Loucy (cell line): Measurements from ENCODE around the gene KLC1.

Experiments used
- H2AFZ ChIP-seq: fragments of 200-600 bp; sonication (generic); 2 replicates; pipeline ENCODE4 v1.6.0; 2016; ENCODE audit warnings: antibody characterized with exemption, mild to moderate bottlenecking, low read length, moderate library complexity
- H3F3A ChIP-seq: fragments of 200-600 bp; 2 replicates; pipeline ENCODE4 v1.6.0; 2016; ENCODE audit warnings: antibody characterized with exemption, low read depth, mild to moderate bottlenecking
- H3K27me3 ChIP-seq: fragments of 200-600 bp; sonication (generic); 2 replicates; pipeline ENCODE4 v1.6.1; 2014; ENCODE audit warnings: low read length, mild to moderate bottlenecking; ENCODE audit not compliant: insufficient read depth, poor library complexity, severe bottlenecking
- H3K36me3 ChIP-seq: fragments of 200-600 bp; sonication (generic); 2 replicates; pipeline ENCODE4 v1.6.1; 2016; ENCODE audit warnings: low read length; ENCODE audit not compliant: insufficient read depth
- H3K4me1 ChIP-seq: fragments of 200-600 bp; sonication (generic); 2 replicates; pipeline ENCODE4 v1.5.1; 2014; ENCODE audit warnings: low read length, mild to moderate bottlenecking; ENCODE audit not compliant: insufficient read depth, poor library complexity, severe bottlenecking
- H3K4me2 ChIP-seq: fragments of 200-600 bp; sonication (generic); 2 replicates; pipeline ENCODE4 v1.6.0; 2014; ENCODE audit warnings: antibody characterized with exemption, low read length, low read depth, mild to moderate bottlenecking; ENCODE audit not compliant: poor library complexity, severe bottlenecking
- H3K4me3 ChIP-seq: fragments of 200-600 bp; sonication (generic); 2 replicates; pipeline ENCODE4 v1.5.1; 2014; ENCODE audit warnings: low read length, mild to moderate bottlenecking, mixed read lengths; ENCODE audit not compliant: poor library complexity, severe bottlenecking
- H3K79me2 ChIP-seq: fragments of 200-600 bp; sonication (generic); 2 replicates; pipeline ENCODE4 v1.6.1; 2014; ENCODE audit warnings: low read length; ENCODE audit not compliant: insufficient read depth
- H3K9ac ChIP-seq: fragments of 200-600 bp; sonication (generic); 2 replicates; pipeline ENCODE4 v1.6.0; 2014; ENCODE audit warnings: mild to moderate bottlenecking, low read depth, low read length, moderate library complexity; ENCODE audit not compliant: poor library complexity, severe bottlenecking
- H3K9me2 ChIP-seq: fragments of 200-600 bp; sonication (generic); replicated peaks from 2 replicates; pipeline ENCODE4 v1.6.1; 2016; ENCODE audit warnings: low read depth, low read length, mixed read lengths
- H3K9me3 ChIP-seq: fragments of 200-600 bp; sonication (generic); 2 replicates; pipeline ENCODE4 v1.6.1; 2014; ENCODE audit warnings: mild to moderate bottlenecking, antibody characterized with exemption, low read length, low read depth; ENCODE audit not compliant: insufficient read depth
- H4K20me1 ChIP-seq: fragments of 200-600 bp; sonication (generic); 2 replicates; pipeline ENCODE4 v1.6.0; 2014; ENCODE audit warnings: antibody characterized with exemption, low read length, mild to moderate bottlenecking; ENCODE audit not compliant: insufficient read depth, poor library complexity, severe bottlenecking
- EZH2phosphoT487 ChIP-seq: fragments of 200-600 bp; IDR thresholded peaks from 2 replicates; pipeline ENCODE4 v1.6.1; 2018; ENCODE audit warnings: antibody characterized with exemption, mild to moderate bottlenecking, moderate library complexity, borderline replicate concordance
- TF ChIP-seq, protein P1 (sequence below): fragments of 200-600 bp; sonication (generic); conservative IDR thresholded peaks from 2 replicates; pipeline ENCODE4 v1.5.1; 2014; ENCODE audit warnings: mild to moderate bottlenecking, antibody characterized with exemption, low read length

The KLC1 gene

DNA sequence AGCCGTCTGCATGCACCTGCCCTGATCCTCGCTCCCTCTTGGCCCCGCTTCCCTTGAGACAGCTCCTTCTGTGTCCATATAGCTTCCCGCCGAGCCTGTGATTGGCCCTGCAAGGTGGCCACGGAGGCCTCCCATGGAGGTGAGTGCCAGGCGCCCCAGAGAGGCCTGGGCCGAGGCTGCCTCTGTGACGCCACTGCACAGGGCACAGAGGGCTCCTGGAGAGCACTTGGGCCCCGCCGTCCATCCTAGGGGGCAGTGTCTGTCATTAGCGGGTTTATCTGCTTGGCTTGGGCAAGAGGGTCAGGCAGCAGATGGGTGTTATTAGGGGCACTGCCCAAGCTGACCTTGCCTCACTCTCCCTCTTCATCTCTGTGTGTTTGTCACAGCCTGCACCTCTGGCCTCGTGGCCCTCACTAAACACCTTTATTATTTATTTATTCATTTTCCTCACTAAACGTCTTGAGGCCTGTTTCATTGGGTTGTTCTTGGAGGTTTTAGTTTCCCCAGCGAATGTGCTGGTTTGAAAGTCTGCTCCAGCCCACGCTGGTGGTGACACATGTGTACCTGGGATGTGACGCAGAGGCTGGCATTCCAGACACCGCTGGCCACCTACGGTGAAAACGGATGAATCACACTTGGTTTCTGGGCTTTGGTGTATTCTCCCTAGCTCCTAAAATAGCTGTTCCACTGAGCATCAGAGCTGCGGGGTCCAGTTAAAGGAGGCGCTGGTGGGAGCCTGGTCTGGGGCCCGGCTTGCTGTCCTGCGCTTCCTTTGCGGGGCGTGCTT lies 92.5 kb downstream of the KLC1 start:
- TF ChIP-seq EZH2phosphoT487: no peak
- TF ChIP-seq, protein P1, sequence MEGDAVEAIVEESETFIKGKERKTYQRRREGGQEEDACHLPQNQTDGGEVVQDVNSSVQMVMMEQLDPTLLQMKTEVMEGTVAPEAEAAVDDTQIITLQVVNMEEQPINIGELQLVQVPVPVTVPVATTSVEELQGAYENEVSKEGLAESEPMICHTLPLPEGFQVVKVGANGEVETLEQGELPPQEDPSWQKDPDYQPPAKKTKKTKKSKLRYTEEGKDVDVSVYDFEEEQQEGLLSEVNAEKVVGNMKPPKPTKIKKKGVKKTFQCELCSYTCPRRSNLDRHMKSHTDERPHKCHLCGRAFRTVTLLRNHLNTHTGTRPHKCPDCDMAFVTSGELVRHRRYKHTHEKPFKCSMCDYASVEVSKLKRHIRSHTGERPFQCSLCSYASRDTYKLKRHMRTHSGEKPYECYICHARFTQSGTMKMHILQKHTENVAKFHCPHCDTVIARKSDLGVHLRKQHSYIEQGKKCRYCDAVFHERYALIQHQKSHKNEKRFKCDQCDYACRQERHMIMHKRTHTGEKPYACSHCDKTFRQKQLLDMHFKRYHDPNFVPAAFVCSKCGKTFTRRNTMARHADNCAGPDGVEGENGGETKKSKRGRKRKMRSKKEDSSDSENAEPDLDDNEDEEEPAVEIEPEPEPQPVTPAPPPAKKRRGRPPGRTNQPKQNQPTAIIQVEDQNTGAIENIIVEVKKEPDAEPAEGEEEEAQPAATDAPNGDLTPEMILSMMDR: no peak
- H3K36me3 ChIP-seq: no peaks in the 10 kb centered on the region
- peaks cover 14% of the 10 kb centered on the region for H3K79me2 ChIP-seq
- no peaks in the 10 kb centered on the region for H3K9me2 ChIP-seq
- no peaks in the 10 kb centered on the region for H3F3A ChIP-seq
- no peak overlapping the region for H3K9ac ChIP-seq
- H3K27me3 ChIP-seq: no peaks in the 10 kb centered on the region
- no peaks in the 10 kb centered on the region for H3K9me3 ChIP-seq
- no peak overlapping the region for H3K4me3 ChIP-seq
- no peak overlapping the region for H3K4me2 ChIP-seq
- no peaks in the 10 kb centered on the region for H3K4me1 ChIP-seq
- peaks cover under 1% of the 10 kb centered on the region for H4K20me1 ChIP-seq
- H2AFZ ChIP-seq: no peak overlapping the region

DNA sequence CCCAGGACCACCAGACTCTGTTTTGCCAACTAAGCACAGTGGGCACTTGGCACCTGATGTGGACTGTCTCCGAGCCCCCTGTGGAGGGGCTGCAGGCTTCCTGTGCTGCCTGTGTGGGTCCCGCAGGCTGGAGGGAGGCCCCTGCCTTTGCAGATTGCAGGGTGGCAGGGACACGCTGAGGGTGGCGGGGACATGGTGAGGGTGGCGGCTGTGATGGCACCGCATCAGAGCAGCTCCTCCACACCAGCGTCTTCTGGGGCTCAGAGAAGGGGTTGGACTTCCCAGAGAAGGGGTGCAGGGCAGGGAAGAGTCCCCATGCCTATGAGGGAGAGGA lies 94.7 kb downstream of the KLC1 start:
- no peak overlapping the region for H2AFZ ChIP-seq
- no peaks in the 10 kb centered on the region for H3F3A ChIP-seq
- H3K4me3 ChIP-seq: no peak overlapping the region
- H3K36me3 ChIP-seq: no peaks in the 10 kb centered on the region
- H4K20me1 ChIP-seq: no peaks in the 10 kb centered on the region
- H3K27me3 ChIP-seq: no peaks in the 10 kb centered on the region
- H3K9me3 ChIP-seq: no peaks in the 10 kb centered on the region
- H3K9me2 ChIP-seq: no peaks in the 10 kb centered on the region
- H3K9ac ChIP-seq: no peak overlapping the region
- H3K79me2 ChIP-seq: peaks cover 8% of the 10 kb centered on the region; the same call in 1 of the 2 replicates
- H3K4me2 ChIP-seq: no peak overlapping the region
- TF ChIP-seq, protein P1: no peak
- no peaks in the 10 kb centered on the region for H3K4me1 ChIP-seq

DNA sequence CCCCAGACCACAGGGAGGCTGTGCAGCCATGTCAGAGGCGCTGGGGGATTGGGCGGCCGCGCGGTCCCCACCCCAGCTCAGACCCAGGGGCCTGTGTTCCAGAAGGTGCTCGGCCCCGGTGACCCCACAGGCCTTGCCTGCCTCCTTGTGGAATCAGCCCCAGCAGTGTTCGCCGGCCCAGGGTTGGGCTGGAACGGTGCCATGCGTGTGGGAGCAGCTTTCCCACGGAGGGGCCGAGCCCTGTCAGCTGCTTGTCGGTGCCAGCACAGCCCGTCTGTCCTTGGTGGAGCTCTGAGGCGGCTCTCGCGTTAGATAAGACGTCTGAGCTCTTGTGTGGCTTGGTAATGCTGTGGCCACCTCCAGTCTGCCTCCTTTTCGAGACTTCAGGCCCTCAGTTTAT lies 95.1 kb downstream of the KLC1 start:
- no peaks in the 10 kb centered on the region for H3K9me2 ChIP-seq
- no peak overlapping the region for H3K9ac ChIP-seq
- H3K79me2 ChIP-seq: peaks cover 8% of the 10 kb centered on the region; the same call in 1 of the 2 replicates
- no peaks in the 10 kb centered on the region for H3K9me3 ChIP-seq
- no peaks in the 10 kb centered on the region for H3K27me3 ChIP-seq
- TF ChIP-seq, protein P1: no peak
- no peak for TF ChIP-seq EZH2phosphoT487
- no peak overlapping the region for H2AFZ ChIP-seq
- H4K20me1 ChIP-seq: no peaks in the 10 kb centered on the region
- H3F3A ChIP-seq: no peaks in the 10 kb centered on the region
- peaks cover 2% of the 10 kb centered on the region; the same call in 1 of the 2 replicates for H3K36me3 ChIP-seq
- no peak overlapping the region for H3K4me3 ChIP-seq
- no peaks in the 10 kb centered on the region for H3K4me1 ChIP-seq
- H3K4me2 ChIP-seq: no peak overlapping the region
